ENCODE data around the gene STK32A.

The STK32A gene

GRCh38 chr5:147344861-147345260, 110.0 kb downstream of the STK32A start:
- no peak for TF ChIP-seq CTCF (IDR thresholded peaks at IDR 0.05; ENCODE audit: low read depth, low read length)
- DNase-seq (ENCODE audit: extremely low read depth, low read depth), result no peak

- no peak for TF ChIP-seq CTCF (IDR thresholded peaks at IDR 0.05; ENCODE audit: low read depth, low read length)
- no peak for DNase-seq (ENCODE audit: extremely low read depth, low read depth)
Observed at GRCh38 chr5:147346006-147346561, 111.3 kb downstream of the STK32A start.

GRCh38 chr5:147348046-147348445, 113.2 kb downstream of the STK32A start:
- TF ChIP-seq CTCF (IDR thresholded peaks at IDR 0.05; ENCODE audit: low read depth, low read length), result no peak
- no peak for DNase-seq (ENCODE audit: extremely low read depth, low read depth)

- no peak for TF ChIP-seq CTCF (IDR thresholded peaks at IDR 0.05; ENCODE audit: low read depth, low read length)
- DNase-seq (ENCODE audit: extremely low read depth, low read depth), result no peak
Observed at GRCh38 chr5:147348451-147348850, 113.6 kb downstream of the STK32A start.

GRCh38 chr5:147349241-147349640, 114.4 kb downstream of the STK32A start:
- no peak for TF ChIP-seq CTCF (IDR thresholded peaks at IDR 0.05; ENCODE audit: low read depth, low read length)
- DNase-seq (ENCODE audit: extremely low read depth, low read depth), result no peak

GRCh38 chr5:147359101-147359500, 124.3 kb downstream of the STK32A start:
- TF ChIP-seq CTCF (IDR thresholded peaks at IDR 0.05; ENCODE audit: low read depth, low read length), result no peak
- DNase-seq (ENCODE audit: extremely low read depth, low read depth), result no peak

- no peak for TF ChIP-seq CTCF (IDR thresholded peaks at IDR 0.05; ENCODE audit: low read depth, low read length)
- DNase-seq (ENCODE audit: extremely low read depth, low read depth), result no peak
Observed at GRCh38 chr5:147359581-147359980, 124.8 kb downstream of the STK32A start.

All from AG09319 (cell line).